Measurements from ENCODE around the gene ZCCHC14. TPM values are rescaled to one million over a fixed set of nuclear protein-coding genes. Genes with fewer than 3 reads are reported as not detected.

ZCCHC14 gene
- total RNA-seq, 1 donor from 2014 or later, result 28.0 TPM

GRCh38 chr16:87465306-87465705 is 27.5 kb downstream of the ZCCHC14 start:
- no peak for TF ChIP-seq CTCF (IDR thresholded peaks at IDR 0.05)
- Mint-ChIP-seq H3K27ac (ENCODE audit: unreplicated experiment) (peak overlapping the region; percentile 99), H3K4me3 (ENCODE audit: unreplicated experiment) (no peak overlapping the region), H3K4me1 (ENCODE audit: low read depth) (peaks cover 62% of the 10 kb centered on the region), H3K36me3 (ENCODE audit: low read depth) (no peaks in the 10 kb centered on the region), H3K27me3 (ENCODE audit: low read depth) (no peaks in the 10 kb centered on the region), H3K9me3 (ENCODE audit: low read depth) (no peaks in the 10 kb centered on the region)
- DNase-seq (ENCODE audit: low spot score), result peak; percentile 68

- Mint-ChIP-seq H3K4me3 (ENCODE audit: unreplicated experiment) (peak overlapping the region; percentile 55), H3K27me3 (ENCODE audit: low read depth) (no peaks in the 10 kb centered on the region), H3K27ac (ENCODE audit: unreplicated experiment) (peak overlapping the region; percentile 99), H3K9me3 (ENCODE audit: low read depth) (no peaks in the 10 kb centered on the region), H3K4me1 (ENCODE audit: low read depth) (peaks cover 65% of the 10 kb centered on the region), H3K36me3 (ENCODE audit: low read depth) (no peaks in the 10 kb centered on the region)
- no peak for TF ChIP-seq CTCF (IDR thresholded peaks at IDR 0.05)
- peak; percentile 83 for DNase-seq (ENCODE audit: low spot score)
Measured at GRCh38 chr16:87464691-87465300, 28.0 kb downstream of the ZCCHC14 start.

- H3K4me1 Mint-ChIP-seq (ENCODE audit: low read depth), result peaks cover 64% of the 10 kb centered on the region
- peak; percentile 27 for DNase-seq (ENCODE audit: low spot score)
- H3K4me3 Mint-ChIP-seq (ENCODE audit: unreplicated experiment), result peak overlapping the region; percentile 55
- no peak for TF ChIP-seq CTCF (IDR thresholded peaks at IDR 0.05)
- no peaks in the 10 kb centered on the region for H3K36me3 Mint-ChIP-seq (ENCODE audit: low read depth)
- H3K9me3 Mint-ChIP-seq (ENCODE audit: low read depth), result no peaks in the 10 kb centered on the region
- H3K27me3 Mint-ChIP-seq (ENCODE audit: low read depth), result no peaks in the 10 kb centered on the region
- peak overlapping the region; percentile 99 for H3K27ac Mint-ChIP-seq (ENCODE audit: unreplicated experiment)
Measured at GRCh38 chr16:87463722-87464690, 28.8 kb downstream of the ZCCHC14 start.

- peak; percentile 48 for DNase-seq (ENCODE audit: low spot score)
- Mint-ChIP-seq H3K4me1 (ENCODE audit: low read depth) (peaks cover 72% of the 10 kb centered on the region), H3K27ac (ENCODE audit: unreplicated experiment) (peak overlapping the region; percentile 49), H3K36me3 (ENCODE audit: low read depth) (peaks cover 2% of the 10 kb centered on the region), H3K4me3 (ENCODE audit: unreplicated experiment) (no peak overlapping the region), H3K9me3 (ENCODE audit: low read depth) (no peaks in the 10 kb centered on the region), H3K27me3 (ENCODE audit: low read depth) (no peaks in the 10 kb centered on the region)
- peak; percentile 48 for TF ChIP-seq CTCF (IDR thresholded peaks at IDR 0.05)
Measured at GRCh38 chr16:87461466-87461991, 31.3 kb downstream of the ZCCHC14 start.

- H3K9me3 Mint-ChIP-seq (ENCODE audit: low read depth), result no peaks in the 10 kb centered on the region
- TF ChIP-seq CTCF (IDR thresholded peaks at IDR 0.05), result no peak
- peak; percentile 55 for DNase-seq (ENCODE audit: low spot score)
- H3K4me1 Mint-ChIP-seq (ENCODE audit: low read depth), result peaks cover 66% of the 10 kb centered on the region
- no peak overlapping the region for H3K4me3 Mint-ChIP-seq (ENCODE audit: unreplicated experiment)
- H3K27ac Mint-ChIP-seq (ENCODE audit: unreplicated experiment), result no peak overlapping the region
- H3K27me3 Mint-ChIP-seq (ENCODE audit: low read depth), result no peaks in the 10 kb centered on the region
- peaks cover 2% of the 10 kb centered on the region for H3K36me3 Mint-ChIP-seq (ENCODE audit: low read depth)
Measured at GRCh38 chr16:87460936-87461335, 31.9 kb downstream of the ZCCHC14 start.
